CD4-positive, alpha-beta T cell treated with Interleukin-2 at 100 ng/mL for 4 hours (primary cell): ENCODE data around the gene SDHB.

Source experiments
- DNase-seq: peaks from one replicate; pipeline ENCODE4 v3.0.0-alpha.2; 2020; ENCODE audit warnings: low spot score

SDHB gene

DNA sequence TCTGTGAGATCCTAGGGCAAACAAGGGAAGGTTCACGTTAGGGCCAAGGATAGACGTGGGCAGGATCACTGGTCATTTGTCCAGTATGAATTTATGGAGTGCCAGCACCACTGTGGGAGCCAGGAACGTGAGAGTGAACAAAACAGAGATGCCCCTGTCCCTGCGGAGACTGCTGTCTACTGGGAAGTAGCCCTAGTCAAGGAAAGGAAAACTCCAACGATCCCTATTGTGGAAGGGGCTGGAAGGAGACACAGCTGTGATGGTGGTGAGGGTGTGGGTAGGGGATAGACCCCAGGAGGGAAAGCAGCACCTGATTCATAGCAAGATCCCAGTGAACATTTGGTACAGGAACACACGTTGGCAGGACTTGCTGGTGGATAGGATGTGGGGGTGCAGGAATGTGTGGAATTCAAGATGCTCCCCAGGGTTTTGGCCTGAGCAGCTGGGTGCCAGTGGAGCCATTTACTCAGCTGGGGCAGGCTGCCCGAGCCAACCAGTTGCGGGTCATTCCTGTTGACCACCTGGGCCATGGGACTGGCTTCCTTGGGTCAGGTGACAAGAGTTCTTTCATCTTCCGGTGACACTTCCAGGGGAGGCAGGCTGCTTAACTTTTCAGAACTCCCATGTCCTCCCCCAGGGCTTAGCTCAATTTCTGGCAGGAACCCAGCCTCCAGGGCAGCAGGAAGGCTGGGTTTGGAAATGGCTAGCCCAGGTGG, 40.9 kb downstream of the SDHB start:
- DNase-seq, result no peak

DNA sequence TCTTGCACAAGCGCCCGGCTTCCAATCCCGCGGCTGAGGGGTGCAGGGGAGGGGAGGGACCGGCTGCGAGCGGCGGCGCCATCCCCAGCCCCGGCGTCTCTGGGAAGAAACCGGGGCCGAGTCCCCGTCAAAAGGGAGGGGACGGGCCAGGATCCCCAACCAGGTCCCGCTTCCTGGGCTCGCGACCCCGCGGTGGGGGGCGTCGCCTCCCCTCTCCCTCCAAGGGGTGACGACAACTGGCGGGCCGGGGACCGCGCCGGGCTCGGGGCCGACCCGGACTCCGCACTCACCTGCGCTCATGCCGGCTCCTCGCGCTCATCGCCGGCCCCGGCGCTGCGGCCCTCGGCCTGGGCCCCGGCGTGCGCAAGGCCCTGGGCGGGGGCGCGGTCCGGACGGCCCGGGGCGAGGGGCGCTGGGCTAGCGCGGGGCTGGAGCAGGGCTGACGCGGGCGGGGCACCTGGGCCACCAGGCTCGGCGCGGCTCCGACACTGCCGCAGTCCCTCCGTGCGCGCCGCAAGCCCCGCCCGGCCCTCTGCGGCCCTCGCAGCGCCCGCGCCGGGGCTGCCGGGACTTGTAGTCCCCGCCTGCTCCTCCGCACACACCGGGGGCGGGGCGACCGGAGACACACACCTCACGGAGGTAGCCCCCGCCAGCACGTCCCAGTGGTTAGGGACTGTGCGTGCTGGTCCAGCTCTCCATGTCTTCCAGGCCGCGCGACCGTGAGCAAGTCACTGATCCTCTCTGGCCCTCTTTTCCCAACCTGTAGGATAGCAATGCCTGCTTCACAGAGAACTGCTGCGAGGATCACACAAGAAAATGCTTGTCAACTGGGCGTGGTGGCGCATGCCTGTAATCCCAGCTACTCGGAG, 42.2 kb downstream of the SDHB start, which contains the start of gene ATP13A2:
TSS of gene ATP13A2 (minus strand) at position 490 of the 869 bp plus-strand sequence. CDS start at position 300, 190 bp downstream.
- peak; percentile 76 for DNase-seq

DNA sequence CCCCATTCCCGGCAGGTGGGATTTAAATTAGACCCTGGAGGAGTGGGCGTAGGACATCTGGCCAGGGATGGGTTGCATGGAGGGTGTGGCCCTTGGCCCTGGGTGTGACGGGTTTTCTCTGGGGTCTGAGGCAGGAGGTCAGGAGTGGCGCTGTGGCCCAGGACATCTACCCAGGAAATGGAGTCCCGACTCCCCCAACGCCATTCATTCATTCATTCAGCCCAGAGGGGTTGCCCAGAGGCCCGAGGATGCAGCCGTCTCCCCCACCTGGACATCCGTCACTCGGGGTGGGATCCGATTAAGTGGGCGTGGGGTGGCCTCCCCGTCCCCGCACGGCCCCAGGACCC, 42.8 kb downstream of the SDHB start:
- no peak for DNase-seq

DNA sequence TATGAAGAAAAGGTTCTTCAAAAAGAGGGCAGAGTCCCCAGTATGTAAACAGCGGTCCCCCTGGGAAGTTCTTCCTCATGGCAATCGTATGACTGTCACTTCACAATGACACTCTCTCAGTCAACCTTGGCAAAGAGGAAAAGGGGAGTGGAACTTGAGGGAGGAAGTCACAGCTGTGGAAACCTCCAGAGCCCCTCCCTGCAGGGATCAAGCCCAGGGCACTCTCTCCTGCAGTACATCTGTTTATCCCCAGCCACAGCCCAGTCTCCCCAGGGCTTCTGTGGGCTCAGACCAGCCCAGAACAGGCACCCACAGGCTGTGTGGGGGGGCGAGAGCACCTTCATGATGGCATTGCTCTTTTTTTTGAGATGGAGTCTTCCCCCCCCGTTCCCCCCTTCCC, 44.1 kb downstream of the SDHB start:
- no peak for DNase-seq

GRCh38 chr1:17008208-17008855, 45.5 kb downstream of the SDHB start:
- no peak for DNase-seq

GRCh38 chr1:17007121-17007520, 46.7 kb downstream of the SDHB start:
- no peak for DNase-seq

DNA sequence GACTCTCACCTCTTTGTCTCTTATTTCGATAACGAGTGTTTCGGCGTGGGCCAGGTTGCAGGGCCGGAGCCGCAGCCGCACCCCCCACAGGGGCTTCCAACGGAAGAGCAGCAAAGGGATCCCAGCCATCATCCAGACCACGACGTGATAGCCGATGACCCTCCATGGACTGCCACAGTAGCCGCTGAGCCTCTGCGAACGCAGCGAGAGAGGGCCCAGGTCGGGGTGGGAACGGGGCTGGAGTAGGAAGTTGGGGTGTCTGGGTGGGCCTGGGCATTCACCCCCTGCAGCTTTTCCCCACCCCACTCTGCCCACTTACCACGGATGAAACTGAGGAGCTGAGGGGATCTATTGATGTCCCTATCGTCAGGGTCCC, 48.5 kb downstream of the SDHB start:
- no peak for DNase-seq

GRCh38 chr1:17004466-17005364, 49.1 kb downstream of the SDHB start:
- DNase-seq, result no peak

GRCh38 chr1:17002524-17002902, 51.3 kb downstream of the SDHB start:
- no peak for DNase-seq

DNA sequence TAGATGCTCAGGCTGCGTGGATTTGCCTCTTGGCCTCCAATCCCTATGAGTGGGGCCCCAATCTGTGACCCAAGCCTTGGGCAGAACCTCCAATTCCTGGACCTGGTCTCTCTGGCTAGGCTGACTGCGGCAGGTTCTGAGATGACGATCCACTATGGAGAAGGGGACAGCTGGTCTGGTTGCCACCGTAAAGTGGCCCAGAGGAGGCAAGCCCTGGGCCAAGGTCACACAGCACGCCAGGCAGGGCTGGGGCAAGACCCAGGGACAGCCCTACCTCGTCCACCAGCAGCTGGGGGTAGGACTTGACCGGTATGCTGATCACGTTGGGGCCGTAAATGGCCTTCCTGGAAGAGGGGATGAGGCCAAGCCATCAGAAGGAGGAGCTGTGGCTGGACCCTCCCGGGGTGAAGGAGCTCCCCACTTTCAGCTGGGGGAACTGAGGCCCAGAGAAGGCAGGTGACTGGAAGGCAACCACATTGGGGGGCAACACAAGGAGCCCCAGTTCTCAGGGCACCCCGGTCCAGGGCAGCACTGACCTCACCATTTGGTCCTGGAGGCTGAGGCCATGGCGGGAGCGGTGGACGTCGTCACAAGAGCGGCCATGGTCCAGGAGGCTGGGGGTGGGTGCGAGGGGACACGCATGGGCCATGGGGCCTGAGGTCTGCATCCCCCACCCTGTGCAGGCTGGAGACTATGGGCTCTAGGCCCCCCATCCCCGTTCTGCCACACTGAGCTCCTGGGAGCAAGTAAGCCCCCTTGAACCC, 51.9 kb downstream of the SDHB start:
- DNase-seq, result no peak

DNA sequence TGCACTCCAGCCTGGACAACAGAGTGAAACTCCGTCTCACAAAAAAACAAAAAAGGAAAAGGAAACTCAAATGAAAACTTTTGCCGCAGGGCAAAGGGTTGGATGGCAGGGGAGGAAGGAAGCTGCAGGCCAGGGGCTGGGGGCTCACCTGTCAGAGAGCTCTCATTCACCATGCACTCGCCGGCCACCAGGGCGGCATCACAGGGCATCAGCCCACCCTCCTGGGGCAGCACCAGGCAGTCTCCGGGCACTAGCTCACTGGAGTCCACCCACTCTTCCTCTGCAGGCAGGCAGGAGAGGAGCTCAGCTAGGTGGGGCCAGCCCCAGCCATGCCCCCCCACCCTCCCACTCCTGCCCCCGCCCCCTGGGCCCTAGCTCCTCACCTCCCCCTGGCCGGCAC, 54.0 kb downstream of the SDHB start:
- DNase-seq, result no peak

DNA sequence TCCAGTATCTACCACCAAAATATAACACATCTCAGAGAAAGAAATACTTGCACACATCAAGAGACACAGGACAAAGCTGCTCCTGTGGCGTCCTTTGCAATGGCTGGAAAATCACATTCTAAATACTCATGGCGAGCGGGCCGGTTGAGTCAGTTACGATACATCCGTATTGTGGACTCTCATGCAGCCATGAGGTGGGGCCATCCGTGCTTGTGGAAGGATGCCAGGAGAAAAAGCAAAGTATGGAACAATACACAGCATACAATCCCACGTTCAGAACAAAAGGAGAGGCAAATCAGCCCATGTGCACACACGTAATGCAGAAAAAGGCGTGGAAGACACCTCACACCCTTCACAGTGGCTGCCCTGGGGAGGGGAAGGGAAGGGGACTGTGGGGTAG, 55.2 kb downstream of the SDHB start:
- no peak for DNase-seq

- DNase-seq, result no peak
Measured at GRCh38 chr1:16996845-16997244, 57.0 kb downstream of the SDHB start.

DNA sequence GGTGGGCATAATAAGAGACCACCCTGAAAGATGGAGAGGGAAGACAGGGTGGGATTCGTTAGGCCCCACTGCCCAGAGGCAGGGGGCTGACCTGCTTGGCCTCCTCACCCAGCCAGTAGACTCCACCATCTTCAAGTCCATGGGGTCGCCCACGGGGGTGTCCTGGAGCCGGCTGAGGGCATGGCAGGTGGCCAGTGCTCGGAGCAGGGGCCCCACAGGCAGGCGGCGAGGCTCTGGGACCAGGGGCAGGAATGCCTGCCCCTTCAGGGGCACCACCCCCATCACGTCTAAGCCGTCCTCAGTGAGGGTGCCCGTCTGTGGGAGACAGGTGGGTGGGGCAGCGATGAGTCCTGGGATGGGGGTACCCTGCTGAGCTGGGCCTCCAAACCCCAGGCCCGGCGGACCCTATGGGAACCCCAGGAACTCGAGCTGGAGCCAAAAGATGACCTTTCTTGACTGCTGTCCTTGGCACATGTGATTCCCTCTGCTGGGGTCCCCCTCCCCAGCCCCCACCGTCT, 60.3 kb downstream of the SDHB start:
- DNase-seq, result no peak

DNA sequence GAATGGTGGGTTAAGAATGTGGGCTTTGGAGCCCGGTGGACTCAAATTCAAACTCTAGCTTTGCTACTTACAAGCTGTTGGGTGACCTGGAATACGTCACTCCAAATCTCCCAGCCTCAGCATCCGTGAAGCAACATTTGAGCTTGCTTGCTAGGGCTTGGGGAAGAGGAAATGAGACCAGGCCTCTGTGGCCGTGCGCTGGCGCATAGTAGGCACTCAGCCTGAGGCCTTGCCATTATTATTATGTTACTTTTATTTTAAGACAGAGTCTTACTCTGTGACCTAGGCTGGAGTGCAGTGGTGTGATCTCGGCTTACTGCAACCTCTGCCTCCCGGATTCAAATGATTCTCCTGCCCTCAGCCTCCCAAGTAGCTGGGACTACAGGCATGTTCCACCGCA, 61.2 kb downstream of the SDHB start:
- no peak for DNase-seq

DNA sequence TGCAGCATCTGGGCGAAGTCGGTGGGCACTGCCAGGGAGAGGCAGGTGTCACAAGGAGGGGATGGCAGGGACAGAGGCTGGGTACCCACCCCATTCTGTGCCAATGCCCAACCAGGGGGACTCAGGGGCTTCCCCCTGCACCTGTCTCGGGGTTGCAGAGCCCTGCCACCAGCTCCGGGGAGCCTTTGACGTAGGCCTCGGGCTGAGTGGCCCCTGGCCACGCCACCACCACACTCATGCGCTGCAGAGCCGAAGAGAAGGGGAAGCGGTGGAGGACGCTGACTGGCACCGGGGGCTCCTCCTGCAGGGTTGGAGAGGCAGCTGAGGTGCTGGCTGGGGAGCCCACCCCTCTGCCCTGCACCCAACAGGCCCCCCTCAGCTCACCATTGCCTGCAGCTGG, 61.7 kb downstream of the SDHB start:
- DNase-seq, result no peak

GRCh38 chr1:16991571-16991970, 62.3 kb downstream of the SDHB start:
- DNase-seq, result no peak

- DNase-seq, result no peak
Measured at GRCh38 chr1:16989676-16990391, 64.0 kb downstream of the SDHB start.

DNA sequence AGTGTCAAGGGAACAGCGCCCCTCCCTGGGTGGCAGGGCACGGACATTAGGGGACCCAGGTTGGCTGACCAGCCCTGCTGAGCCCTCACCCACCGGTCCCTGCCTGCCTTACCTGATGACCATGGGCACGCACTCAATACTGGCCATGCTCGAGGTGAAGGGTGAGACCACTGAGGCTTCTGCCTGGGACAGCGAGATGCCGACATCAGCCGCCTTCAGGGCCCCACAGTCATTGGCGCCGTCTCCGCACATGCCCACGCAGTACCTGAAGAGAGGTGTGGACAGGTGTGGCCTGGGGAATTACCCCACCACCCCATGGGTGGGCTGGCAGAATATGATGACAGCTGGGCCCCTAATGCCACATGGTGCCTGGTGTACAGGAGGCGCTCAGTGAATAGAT, 65.6 kb downstream of the SDHB start:
- DNase-seq, result no peak

DNA sequence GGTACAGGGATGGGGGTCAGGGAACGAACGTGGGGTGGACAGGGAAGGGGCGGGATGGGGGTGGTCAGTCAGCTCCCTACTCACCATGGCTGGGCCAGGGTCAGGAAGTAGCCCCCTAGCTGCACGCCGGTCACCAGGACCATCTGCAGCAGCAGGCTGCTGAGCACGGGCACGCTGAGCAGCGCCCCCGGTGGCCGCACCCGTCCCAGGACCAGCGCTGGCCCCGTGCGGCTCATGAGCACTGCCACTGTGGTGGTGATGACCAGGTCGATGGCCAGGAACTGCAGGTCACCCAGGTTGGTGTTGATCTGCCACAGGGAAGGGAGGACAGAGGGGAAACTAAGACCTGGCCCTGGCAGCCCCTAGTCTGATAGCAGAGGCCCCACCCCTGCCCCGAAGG, 66.9 kb downstream of the SDHB start:
- DNase-seq, result no peak
